Erythroblast (primary cell): Measurements from ENCODE around the gene RAB31.

Experiments used
- GATA1 ChIP-seq: IDR thresholded peaks from 2 replicates; pipeline ENCODE4 v1.6.1; 2011; ENCODE audit warnings: low read depth, mild to moderate bottlenecking, control low read depth, low read length, moderate library complexity
- POLR2A ChIP-seq: IDR thresholded peaks from 2 replicates; pipeline ENCODE4 v1.6.1; 2011; ENCODE audit warnings: mild to moderate bottlenecking, low read length

DNA sequence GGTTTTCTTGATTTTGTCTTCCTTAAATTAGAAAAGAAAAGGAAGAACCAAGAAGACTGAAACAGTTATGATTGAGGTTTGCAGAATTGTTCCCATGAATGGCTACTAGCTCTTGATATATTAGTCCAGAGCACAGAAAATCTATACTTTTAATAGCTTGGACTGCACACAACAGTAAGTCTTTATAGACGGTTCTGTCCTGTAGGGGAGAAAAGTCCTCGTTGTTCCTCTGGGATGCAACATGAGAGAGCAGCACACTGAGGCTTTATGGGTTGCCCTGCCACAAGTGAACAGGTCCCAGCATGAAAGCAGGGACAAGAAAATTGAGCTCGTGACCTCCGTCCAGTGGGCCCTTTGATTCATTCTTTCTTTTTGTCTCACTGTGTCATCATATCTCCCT is 41.5 kb downstream of the RAB31 start:
- TF ChIP-seq POLR2A (no peak), GATA1 (no peak)
